ENCODE data around the gene RAD18.

RAD18 gene

DNA sequence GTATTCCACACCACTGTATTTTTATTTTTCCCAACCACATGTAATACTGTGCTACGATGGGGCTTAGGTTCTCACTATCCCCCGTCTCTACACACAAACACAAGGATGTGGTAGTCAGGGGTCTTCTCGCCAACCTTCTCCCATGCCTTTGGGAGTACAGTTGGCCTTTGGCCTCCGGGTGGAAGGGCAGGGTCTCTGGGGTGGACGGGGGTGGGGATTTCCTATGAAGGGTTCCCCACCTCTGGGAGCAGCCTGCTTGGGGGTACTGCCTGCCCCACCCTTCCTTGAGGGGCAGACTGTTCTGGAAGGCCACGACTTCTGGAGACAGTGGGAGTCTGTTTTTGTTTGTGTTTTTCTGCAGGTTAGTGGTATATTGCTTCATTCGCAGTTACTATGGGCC is 21.3 kb upstream of the RAD18 start:
- FAIRE-seq (no peak), DNase-seq (ENCODE audit: insufficient read length) (no peak)
- TF ChIP-seq POLR2AphosphoS5 (IDR thresholded peaks at IDR 0.05; ENCODE audit: low read depth, low read length) (no peak), POLR2A (IDR thresholded peaks at IDR 0.05; ENCODE audit: low read depth, low read length) (no peak), TAF1 (IDR thresholded peaks at IDR 0.05; ENCODE audit: borderline replicate concordance, low read depth, low read length) (no peak)

DNA sequence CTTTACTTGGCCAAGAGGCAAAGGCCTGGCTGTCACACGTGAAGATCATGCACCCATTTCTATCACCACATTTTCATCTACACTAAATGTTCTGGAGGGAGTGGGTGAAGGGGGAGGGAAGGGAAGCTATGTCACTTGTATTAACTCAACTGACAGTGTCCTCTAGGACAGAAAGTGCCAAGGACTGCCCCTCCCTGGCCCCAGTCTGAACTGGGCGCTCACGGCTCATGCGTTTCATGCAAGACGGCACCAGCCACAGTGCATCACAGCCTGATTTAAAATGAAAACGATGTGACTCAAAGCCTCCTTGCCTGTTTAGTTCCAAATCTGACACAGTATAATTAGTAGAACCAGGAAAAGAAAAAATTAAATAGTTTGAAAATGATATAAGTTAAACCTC is 20.8 kb upstream of the RAD18 start:
- DNase-seq (ENCODE audit: insufficient read length) (no peak), FAIRE-seq (no peak)
- TF ChIP-seq POLR2A (IDR thresholded peaks at IDR 0.05; ENCODE audit: low read depth, low read length): no peak
- TF ChIP-seq POLR2AphosphoS5 (IDR thresholded peaks at IDR 0.05; ENCODE audit: low read depth, low read length): no peak
- TF ChIP-seq TAF1 (IDR thresholded peaks at IDR 0.05; ENCODE audit: borderline replicate concordance, low read depth, low read length): no peak

DNA sequence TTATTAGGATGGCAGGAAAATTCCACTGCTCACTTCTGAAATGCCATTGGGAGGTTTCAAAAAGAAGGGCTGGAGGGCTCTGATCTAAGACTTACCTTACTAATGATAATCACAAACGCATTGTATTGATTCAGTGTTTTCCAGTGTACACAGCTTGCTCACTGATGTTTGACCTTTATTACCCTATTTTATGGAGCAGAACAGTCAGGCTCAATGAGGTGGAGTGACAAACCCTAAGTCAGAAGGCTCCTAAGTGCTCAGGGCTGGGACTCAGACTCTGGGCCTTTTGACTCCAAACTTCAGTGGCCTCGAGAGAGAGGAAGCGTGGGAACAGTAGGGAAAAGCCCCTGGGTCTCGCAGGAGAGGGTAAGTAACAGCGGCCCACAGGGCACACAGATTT is 20.3 kb upstream of the RAD18 start:
- no peak for DNase-seq (ENCODE audit: insufficient read length)
- FAIRE-seq: no peak
- TF ChIP-seq POLR2A (IDR thresholded peaks at IDR 0.05; ENCODE audit: low read depth, low read length) (no peak), POLR2AphosphoS5 (IDR thresholded peaks at IDR 0.05; ENCODE audit: low read depth, low read length) (no peak), TAF1 (IDR thresholded peaks at IDR 0.05; ENCODE audit: borderline replicate concordance, low read depth, low read length) (no peak)

DNA sequence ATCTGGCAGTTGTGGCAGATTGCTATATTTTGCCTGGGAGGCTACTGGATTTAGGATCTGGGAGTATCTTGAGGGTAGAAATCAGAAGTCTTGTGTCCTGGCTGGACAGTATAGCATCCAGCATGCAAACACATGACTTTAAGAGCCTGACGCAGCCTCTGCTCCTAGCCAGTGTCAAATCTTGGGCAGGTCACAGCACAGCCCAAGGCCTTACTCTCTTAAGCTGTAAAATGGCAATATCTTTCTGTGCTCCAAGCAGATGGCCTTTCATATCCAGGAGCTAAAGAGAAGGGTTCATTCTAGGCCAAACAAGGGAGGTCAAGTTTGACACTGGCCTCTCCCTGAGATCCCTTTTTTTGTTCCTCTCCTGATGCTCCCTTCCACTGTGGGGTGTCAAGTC is 19.8 kb upstream of the RAD18 start:
- TF ChIP-seq TAF1 (IDR thresholded peaks at IDR 0.05; ENCODE audit: borderline replicate concordance, low read depth, low read length): no peak
- TF ChIP-seq POLR2A (IDR thresholded peaks at IDR 0.05; ENCODE audit: low read depth, low read length): no peak
- TF ChIP-seq POLR2AphosphoS5 (IDR thresholded peaks at IDR 0.05; ENCODE audit: low read depth, low read length): no peak
- DNase-seq (ENCODE audit: insufficient read length) (no peak), FAIRE-seq (no peak)

DNA sequence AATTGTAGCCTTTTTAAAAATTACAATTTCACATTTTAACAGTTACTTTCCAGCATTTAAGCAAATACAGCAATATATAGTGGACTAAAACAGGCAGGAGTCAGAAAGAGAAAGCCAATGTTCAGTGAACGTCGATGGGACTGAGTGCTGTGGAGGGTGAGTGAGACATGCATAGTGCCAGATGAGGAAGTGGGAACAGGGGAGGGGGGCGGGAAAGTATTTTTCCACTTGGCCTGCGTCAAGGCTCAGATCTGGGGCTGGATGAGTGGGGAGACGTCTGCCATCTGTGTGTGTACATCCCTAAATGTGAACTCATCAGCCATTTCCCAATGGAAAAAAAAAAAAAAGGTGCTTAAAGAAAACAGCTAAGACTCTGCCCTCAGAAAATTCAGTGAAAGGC is 19.2 kb upstream of the RAD18 start:
- no peak for DNase-seq (ENCODE audit: insufficient read length)
- FAIRE-seq: no peak
- TF ChIP-seq POLR2A (IDR thresholded peaks at IDR 0.05; ENCODE audit: low read depth, low read length) (no peak), TAF1 (IDR thresholded peaks at IDR 0.05; ENCODE audit: borderline replicate concordance, low read depth, low read length) (no peak), POLR2AphosphoS5 (IDR thresholded peaks at IDR 0.05; ENCODE audit: low read depth, low read length) (no peak)

DNA sequence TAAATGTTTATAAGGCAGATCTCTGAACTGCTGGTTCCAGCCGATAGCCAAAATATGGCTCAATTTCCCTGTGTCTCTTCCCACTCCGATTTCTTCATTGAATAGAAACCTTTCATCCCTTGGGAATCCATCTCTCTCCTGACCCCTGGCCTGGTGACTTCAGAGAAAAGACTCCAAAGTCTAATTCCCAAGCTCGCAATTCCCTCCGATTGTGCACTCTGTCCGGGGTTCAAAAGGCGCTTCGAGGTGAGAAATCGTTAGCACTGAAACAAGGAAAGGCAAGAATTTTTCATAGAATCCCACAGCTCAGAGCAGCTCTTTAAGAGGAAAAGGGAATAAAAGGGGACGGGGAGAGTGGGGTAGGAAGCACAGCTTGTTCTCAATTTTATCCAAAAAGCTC is 18.4 kb upstream of the RAD18 start:
- no peak for FAIRE-seq
- no peak for TF ChIP-seq POLR2A (IDR thresholded peaks at IDR 0.05; ENCODE audit: low read depth, low read length)
- TF ChIP-seq TAF1 (IDR thresholded peaks at IDR 0.05; ENCODE audit: borderline replicate concordance, low read depth, low read length): no peak
- TF ChIP-seq POLR2AphosphoS5 (IDR thresholded peaks at IDR 0.05; ENCODE audit: low read depth, low read length): no peak
- no peak for DNase-seq (ENCODE audit: insufficient read length)

DNA sequence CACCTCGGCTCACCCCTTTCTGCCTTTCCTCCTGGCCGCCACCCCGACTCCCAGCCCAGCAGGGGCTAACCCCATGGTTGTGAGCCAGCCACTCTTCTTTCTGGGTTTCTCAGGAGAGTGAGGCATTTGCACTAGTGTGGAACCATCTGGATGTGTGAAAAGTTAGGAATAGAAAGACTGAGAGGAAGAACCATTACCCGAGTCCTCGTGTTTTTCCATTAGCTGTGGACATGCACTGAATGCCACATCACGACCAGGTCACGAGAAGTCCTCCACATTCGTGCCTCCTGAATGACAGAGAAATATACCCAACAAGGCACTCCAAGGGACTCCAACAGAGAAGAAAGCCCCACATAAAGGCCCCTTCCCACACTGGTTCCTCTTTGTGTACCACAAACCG is 18.0 kb upstream of the RAD18 start:
- TF ChIP-seq POLR2A (IDR thresholded peaks at IDR 0.05; ENCODE audit: low read depth, low read length) (no peak), POLR2AphosphoS5 (IDR thresholded peaks at IDR 0.05; ENCODE audit: low read depth, low read length) (no peak), TAF1 (IDR thresholded peaks at IDR 0.05; ENCODE audit: borderline replicate concordance, low read depth, low read length) (no peak)
- no peak for FAIRE-seq
- no peak for DNase-seq (ENCODE audit: insufficient read length)

DNA sequence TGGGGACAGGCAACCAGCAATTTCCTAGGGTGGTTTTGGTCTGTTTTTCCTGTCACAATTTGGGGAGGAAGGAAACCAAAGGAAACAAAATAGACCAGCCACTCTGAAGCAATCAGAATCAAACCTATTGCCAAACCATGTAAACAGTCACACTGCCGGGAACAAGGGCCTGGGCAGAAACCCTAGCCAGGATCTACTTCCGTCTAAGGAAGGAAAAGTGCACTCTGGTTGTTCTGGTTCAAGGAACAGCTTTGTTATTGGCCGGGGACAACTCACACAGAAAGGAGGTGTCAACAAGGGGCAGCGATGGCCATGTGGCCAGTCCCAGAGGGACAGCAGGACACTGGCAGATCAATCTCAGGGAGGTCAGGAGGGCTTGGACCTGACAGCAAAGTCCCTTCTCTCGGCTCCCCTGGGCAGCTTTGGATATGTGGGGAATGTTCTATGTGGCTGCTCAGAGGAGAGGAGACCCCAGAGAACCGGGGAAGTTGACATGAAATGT is 17.5 kb upstream of the RAD18 start:
- TF ChIP-seq POLR2A (IDR thresholded peaks at IDR 0.05; ENCODE audit: low read depth, low read length) (no peak), TAF1 (IDR thresholded peaks at IDR 0.05; ENCODE audit: borderline replicate concordance, low read depth, low read length) (no peak), POLR2AphosphoS5 (IDR thresholded peaks at IDR 0.05; ENCODE audit: low read depth, low read length) (no peak)
- FAIRE-seq: no peak
- no peak for DNase-seq (ENCODE audit: insufficient read length)

DNA sequence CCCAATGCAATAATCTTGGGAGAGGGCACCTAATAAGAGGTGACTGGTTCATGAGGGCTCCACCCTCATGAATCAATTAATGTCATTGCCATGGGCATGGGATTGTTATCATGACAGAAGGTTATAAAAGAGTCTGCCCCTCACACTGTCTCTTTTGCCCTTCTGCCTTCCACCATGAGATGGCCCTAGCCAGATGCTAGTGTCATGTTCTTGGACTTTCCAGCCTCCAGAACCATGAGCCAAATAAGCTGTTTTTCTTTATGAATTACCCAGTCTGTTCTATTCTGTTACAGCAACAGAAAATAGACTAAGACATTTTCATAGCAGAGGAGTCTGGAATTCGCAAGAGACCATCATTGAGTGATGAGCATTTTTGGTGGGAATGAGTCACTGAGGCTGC is 16.0 kb upstream of the RAD18 start:
- TF ChIP-seq POLR2A (IDR thresholded peaks at IDR 0.05; ENCODE audit: low read depth, low read length) (no peak), TAF1 (IDR thresholded peaks at IDR 0.05; ENCODE audit: borderline replicate concordance, low read depth, low read length) (no peak), POLR2AphosphoS5 (IDR thresholded peaks at IDR 0.05; ENCODE audit: low read depth, low read length) (no peak)
- no peak for FAIRE-seq
- DNase-seq (ENCODE audit: insufficient read length): no peak

DNA sequence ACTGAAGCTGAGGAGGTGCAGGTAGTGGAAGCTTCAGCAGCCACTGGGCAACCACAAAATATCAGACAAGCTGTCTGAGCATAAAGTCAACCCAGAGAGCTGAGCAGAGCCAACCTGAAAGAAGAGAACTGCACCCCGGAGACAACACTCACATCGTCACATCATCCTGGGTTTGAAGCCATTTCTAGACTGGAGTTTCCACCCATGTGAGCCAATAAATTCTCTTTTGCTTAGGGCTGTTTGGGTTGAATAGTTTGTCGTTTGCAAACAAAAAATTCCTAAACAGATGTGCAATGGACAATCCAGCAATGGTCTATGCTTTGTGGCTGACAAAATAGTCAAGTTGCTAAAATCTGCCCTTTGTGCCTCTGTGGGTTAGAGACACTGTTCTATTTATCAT is 15.3 kb upstream of the RAD18 start:
- no peak for TF ChIP-seq POLR2A (IDR thresholded peaks at IDR 0.05; ENCODE audit: low read depth, low read length)
- no peak for TF ChIP-seq POLR2AphosphoS5 (IDR thresholded peaks at IDR 0.05; ENCODE audit: low read depth, low read length)
- no peak for TF ChIP-seq TAF1 (IDR thresholded peaks at IDR 0.05; ENCODE audit: borderline replicate concordance, low read depth, low read length)
- DNase-seq (ENCODE audit: insufficient read length) (no peak), FAIRE-seq (no peak)

DNA sequence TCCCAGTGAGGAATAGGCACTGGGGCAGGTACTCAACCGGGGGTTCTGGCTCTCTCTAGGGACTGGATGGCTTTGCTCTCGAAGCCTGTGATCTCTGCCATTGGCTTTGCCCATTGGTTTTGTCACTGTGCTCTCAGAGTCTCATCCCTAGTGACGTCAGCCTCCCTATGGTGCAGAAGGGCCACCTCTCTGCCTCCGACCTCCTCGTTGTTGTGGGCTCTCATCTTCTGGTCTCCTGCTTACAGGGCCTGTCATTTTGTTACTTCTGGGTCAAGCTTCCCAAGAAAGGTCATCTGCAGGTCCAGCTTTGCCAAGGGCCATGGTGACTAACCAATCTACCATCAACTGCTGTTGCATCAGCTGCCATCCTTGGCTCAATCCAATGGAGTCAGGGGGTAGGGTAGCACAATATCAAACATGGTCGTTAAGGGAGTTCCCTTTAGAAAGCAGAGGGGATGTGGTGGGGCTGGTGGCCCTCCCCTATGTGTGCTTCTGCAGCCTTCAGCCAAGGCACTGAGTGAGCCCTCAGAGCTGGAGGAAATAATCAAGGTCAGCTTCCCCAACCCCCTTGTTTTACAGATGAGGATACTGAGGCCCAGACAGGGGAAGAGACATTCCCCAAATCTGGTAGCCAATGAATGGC is 13.4 kb upstream of the RAD18 start:
- no peak for TF ChIP-seq TAF1 (IDR thresholded peaks at IDR 0.05; ENCODE audit: borderline replicate concordance, low read depth, low read length)
- no peak for TF ChIP-seq POLR2AphosphoS5 (IDR thresholded peaks at IDR 0.05; ENCODE audit: low read depth, low read length)
- no peak for TF ChIP-seq POLR2A (IDR thresholded peaks at IDR 0.05; ENCODE audit: low read depth, low read length)
- FAIRE-seq (no peak), DNase-seq (ENCODE audit: insufficient read length) (no peak)
